ENCODE data around the gene STAB1. TPM values are rescaled to one million over a fixed set of nuclear protein-coding genes. Genes with fewer than 3 reads are reported as not detected.

STAB1 gene
- total RNA-seq, 1 donor from 2014 or later, result 0.71 TPM

GRCh38 chr3:52534281-52535183, 39.4 kb downstream of the STAB1 start:
- no peak overlapping the region for H3K27ac Mint-ChIP-seq

GRCh38 chr3:52535411-52536111, 40.4 kb downstream of the STAB1 start:
- ChIA-PET POLR2A (interaction anchor here (0.7 to 1.3 kb wide), 12 partner anchors 9 to 1151 kb away, joined by 3 to 5 read pairs (median 3); partner anchors contain the start of genes GLYCTK, GNL3, MANF and PBRM1), CTCF (interaction anchor here (0.8 to 1.2 kb wide), 2 partner anchors 9 to 123 kb away, joined by 3 to 4 read pairs; no protein-coding TSS in a partner anchor)
- no peak for TF ChIP-seq CTCF (IDR thresholded peaks at IDR 0.05)
- peak overlapping the region; percentile 98 for H3K4me3 Mint-ChIP-seq
- H3K27me3 Mint-ChIP-seq, result no peaks in the 10 kb centered on the region
- no peak for ATAC-seq (ENCODE audit: low read depth)
- intact Hi-C loops (cut with micrococcal nuclease), result loop anchor here (1.0 to 10.0 kb wide), 11 partner anchors 63 to 1148 kb away; partner anchors contain the start of genes ACY1, DUSP7, GNL3 and ITIH1
- H3K4me1 Mint-ChIP-seq, result peaks cover 42% of the 10 kb centered on the region
- peaks cover 19% of the 10 kb centered on the region for H3K36me3 Mint-ChIP-seq (ENCODE audit: low read depth)
- DNase-seq, result no peak
- H3K9me3 Mint-ChIP-seq, result no peaks in the 10 kb centered on the region
- peak overlapping the region; percentile 96 for H3K27ac Mint-ChIP-seq

More at GRCh38 chr3:52534281-52535183, 39.4 kb downstream of the STAB1 start:
- DNase-seq (no peak), ATAC-seq (ENCODE audit: low read depth) (no peak)
- intact Hi-C loops (cut with micrococcal nuclease), result loop anchor here (5.0 to 10.0 kb wide), 8 partner anchors 240 to 1147 kb away; partner anchors contain the start of genes ACY1, DUSP7, ITIH1 and MANF
- CTCF ChIA-PET, result no interaction called here
- Mint-ChIP-seq H3K9me3 (no peaks in the 10 kb centered on the region), H3K36me3 (ENCODE audit: low read depth) (peaks cover 17% of the 10 kb centered on the region), H3K4me3 (peak overlapping the region; percentile 79), H3K27me3 (no peaks in the 10 kb centered on the region), H3K4me1 (peaks cover 42% of the 10 kb centered on the region)
- TF ChIP-seq CTCF (IDR thresholded peaks at IDR 0.05), result no peak
- POLR2A ChIA-PET, result no interaction called here

GRCh38 chr3:52536112-52536368, 40.9 kb downstream of the STAB1 start:
- no peak for DNase-seq
- no peak for ATAC-seq (ENCODE audit: low read depth)
- Mint-ChIP-seq H3K27me3 (no peaks in the 10 kb centered on the region), H3K36me3 (ENCODE audit: low read depth) (peaks cover 24% of the 10 kb centered on the region), H3K9me3 (no peaks in the 10 kb centered on the region), H3K27ac (peak overlapping the region; percentile 96), H3K4me3 (peak overlapping the region; percentile 98), H3K4me1 (peaks cover 42% of the 10 kb centered on the region)
- no peak for TF ChIP-seq CTCF (IDR thresholded peaks at IDR 0.05)
- ChIA-PET CTCF (interaction anchor here (0.8 to 1.2 kb wide), 2 partner anchors 9 to 124 kb away, joined by 3 to 4 read pairs; no protein-coding TSS in a partner anchor), POLR2A (interaction anchor here (0.7 to 1.3 kb wide), 12 partner anchors 9 to 1151 kb away, joined by 3 to 5 read pairs (median 3); partner anchors contain the start of genes GLYCTK, GNL3, MANF and PBRM1)
- intact Hi-C loops (cut with micrococcal nuclease), result loop anchor here (1.0 to 10.0 kb wide), 11 partner anchors 63 to 1149 kb away; partner anchors contain the start of genes ACY1, DUSP7, GNL3 and ITIH1

- CTCF ChIA-PET, result interaction anchor here (0.8 to 1.2 kb wide), 2 partner anchors 8 to 124 kb away, joined by 3 to 4 read pairs; no protein-coding TSS in a partner anchor
- peak; percentile 87 for ATAC-seq (ENCODE audit: low read depth)
- Mint-ChIP-seq H3K4me1 (peaks cover 42% of the 10 kb centered on the region), H3K36me3 (ENCODE audit: low read depth) (peaks cover 29% of the 10 kb centered on the region), H3K27ac (peak within 1 kb of the TSS; percentile 96), H3K27me3 (no peaks in the 10 kb centered on the region), H3K4me3 (peak within 1 kb of the TSS; percentile 98), H3K9me3 (no peaks in the 10 kb centered on the region)
- POLR2A ChIA-PET, result interaction anchor here (0.5 to 1.3 kb wide), 12 partner anchors 9 to 1152 kb away, joined by 3 to 5 read pairs (median 3); partner anchors contain the start of genes GLYCTK, GNL3, MANF and PBRM1
- intact Hi-C loops (cut with micrococcal nuclease), result loop anchor here (1.0 to 10.0 kb wide), 11 partner anchors 64 to 1149 kb away; partner anchors contain the start of genes ACY1, DUSP7, GNL3 and ITIH1
- DNase-seq, result peak; percentile 92
- no peak for TF ChIP-seq CTCF (IDR thresholded peaks at IDR 0.05)
Observed at GRCh38 chr3:52536369-52537164, 41.4 kb downstream of the STAB1 start, which contains the start of gene UQCC5. Gene UQCC5 (plus strand): TSS chr3:52536605. CDS start chr3:52536756, 151 bp downstream.

All from activated B cell treated with CpG ODN at 0.5 μM for 24 hours (primary cell).